ENCODE measurements around the gene SLC38A6.
A peak's percentile ranks its signal among the peaks of the same experiment; 100 is the strongest.

Gene SLC38A6

DNA sequence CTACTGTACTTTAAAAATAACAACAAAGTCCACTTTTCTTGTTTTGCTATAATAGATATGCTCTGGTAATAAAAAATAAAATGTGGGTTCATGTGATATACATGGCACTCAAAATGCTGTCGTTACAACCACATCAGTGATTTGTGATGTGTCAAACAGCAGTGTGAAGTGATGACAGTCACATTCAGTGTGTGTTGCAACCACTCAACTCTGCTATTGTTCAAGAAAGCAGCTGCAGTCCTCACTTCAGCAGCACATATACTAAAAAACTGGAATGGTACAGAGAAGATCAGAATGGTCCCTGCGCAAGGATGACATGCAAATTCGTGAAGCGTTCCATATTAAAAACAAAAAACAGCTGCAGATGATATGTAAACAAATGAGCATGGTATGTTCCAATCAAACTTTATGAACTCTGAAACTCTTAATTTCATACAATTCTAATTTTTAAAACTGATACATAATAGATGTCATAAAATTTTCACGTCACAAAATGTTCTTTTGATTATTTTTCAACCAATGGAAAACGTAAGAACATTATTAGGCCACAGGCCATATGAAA is 6.9 kb upstream of the SLC38A6 start:
- TF ChIP-seq, protein P1, sequence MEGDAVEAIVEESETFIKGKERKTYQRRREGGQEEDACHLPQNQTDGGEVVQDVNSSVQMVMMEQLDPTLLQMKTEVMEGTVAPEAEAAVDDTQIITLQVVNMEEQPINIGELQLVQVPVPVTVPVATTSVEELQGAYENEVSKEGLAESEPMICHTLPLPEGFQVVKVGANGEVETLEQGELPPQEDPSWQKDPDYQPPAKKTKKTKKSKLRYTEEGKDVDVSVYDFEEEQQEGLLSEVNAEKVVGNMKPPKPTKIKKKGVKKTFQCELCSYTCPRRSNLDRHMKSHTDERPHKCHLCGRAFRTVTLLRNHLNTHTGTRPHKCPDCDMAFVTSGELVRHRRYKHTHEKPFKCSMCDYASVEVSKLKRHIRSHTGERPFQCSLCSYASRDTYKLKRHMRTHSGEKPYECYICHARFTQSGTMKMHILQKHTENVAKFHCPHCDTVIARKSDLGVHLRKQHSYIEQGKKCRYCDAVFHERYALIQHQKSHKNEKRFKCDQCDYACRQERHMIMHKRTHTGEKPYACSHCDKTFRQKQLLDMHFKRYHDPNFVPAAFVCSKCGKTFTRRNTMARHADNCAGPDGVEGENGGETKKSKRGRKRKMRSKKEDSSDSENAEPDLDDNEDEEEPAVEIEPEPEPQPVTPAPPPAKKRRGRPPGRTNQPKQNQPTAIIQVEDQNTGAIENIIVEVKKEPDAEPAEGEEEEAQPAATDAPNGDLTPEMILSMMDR (IDR thresholded peaks at IDR 0.05; ENCODE audit: low read depth, low read length, missing control alignments), result no peak
- no peak overlapping the region for H3K4me3 ChIP-seq (replicated peaks; ENCODE audit: low read depth, low read length)
- DNase-seq (ENCODE audit: extremely low read depth, low read depth), result no peak

DNA sequence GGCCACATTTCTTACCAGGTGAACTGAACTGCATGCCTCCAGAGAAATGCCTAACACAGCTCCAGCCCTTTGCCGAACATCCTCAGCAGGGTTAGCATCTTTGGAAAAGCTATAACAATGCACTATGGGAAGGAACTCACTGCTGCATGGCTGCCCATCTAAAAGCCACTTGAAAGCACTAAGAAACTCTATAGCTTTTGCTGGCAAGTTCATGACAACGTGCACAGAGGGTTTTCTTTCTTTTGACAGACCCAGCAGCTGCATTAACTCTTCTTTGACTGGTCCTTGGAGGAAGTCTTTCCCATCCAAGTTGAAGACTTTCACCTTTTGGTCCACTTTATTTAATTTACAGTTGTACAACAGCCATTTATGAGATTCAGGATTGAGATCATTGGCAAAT is 5.5 kb upstream of the SLC38A6 start:
- no peak for DNase-seq (ENCODE audit: extremely low read depth, low read depth)
- H3K4me3 ChIP-seq (replicated peaks; ENCODE audit: low read depth, low read length), result no peak overlapping the region
- TF ChIP-seq, protein P1 (IDR thresholded peaks at IDR 0.05; ENCODE audit: low read depth, low read length, missing control alignments), result no peak

GRCh38 chr14:60977847-60978246 is 3.2 kb upstream of the SLC38A6 start:
- H3K4me3 ChIP-seq (replicated peaks; ENCODE audit: low read depth, low read length), result peak overlapping the region; percentile 80
- TF ChIP-seq, protein P1 (IDR thresholded peaks at IDR 0.05; ENCODE audit: low read depth, low read length, missing control alignments), result no peak
- no peak for DNase-seq (ENCODE audit: extremely low read depth, low read depth)

DNA sequence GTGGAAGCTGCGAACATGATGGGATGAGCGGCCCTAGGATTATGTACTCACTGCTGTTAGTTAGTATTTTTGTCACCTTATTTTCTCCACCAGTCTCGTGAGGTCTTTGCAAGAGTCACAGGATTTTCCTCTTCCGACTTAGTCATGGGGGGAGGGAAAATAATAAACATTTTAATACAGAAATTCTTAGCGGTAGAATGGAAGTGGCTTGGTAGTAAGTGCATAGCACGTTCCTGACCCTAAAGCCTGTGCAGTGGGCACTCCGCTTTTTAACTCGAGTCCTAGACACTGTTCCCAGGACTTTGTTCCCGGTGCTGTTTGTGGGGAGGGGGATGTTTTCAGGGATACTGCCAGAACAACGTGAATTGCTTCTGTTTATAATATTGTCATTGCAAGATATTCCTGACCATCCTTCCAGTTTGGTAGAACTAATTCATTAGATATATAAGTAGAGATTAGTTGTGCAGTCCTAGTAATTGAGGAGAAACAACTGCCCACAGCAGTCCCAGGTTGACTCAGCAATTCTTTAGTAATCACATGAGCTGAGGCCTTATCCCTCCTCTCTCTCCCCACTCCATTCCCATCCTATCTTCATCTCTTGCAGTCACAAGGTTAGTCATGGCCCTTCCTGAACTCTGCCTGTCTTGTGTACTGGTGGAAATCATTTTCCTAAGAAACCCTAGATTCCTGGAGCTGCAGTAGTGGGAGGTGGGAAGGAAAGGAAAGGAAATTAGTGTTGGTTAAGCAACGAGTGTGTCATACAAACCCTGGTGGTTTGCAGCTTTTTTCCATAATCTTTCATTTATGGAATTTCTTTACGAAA is 799 bp downstream of the SLC38A6 start:
- peak overlapping the region; percentile 80 for H3K4me3 ChIP-seq (replicated peaks; ENCODE audit: low read depth, low read length)
- no peak for DNase-seq (ENCODE audit: extremely low read depth, low read depth)
- TF ChIP-seq, protein P1 (IDR thresholded peaks at IDR 0.05; ENCODE audit: low read depth, low read length, missing control alignments), result no peak

DNA sequence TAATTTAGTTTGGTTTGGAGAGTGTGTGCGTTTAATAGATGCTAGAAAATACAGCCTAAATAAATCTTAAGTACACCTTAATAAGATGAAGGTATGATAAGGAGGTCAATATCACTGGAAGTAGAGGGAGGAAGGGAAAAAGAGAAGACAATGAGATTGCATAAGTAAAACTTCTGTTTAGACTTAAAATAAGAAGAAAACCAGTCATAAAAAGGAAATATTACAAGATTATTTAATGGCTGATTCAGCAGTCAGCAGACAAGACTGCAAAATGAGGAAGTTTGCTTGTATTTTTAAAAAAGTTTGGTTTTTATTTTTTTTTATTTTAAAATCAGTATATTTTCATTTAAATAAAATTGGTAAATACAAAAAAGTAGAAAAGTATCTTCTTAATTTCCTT is 3.2 kb downstream of the SLC38A6 start:
- TF ChIP-seq, protein P1 (IDR thresholded peaks at IDR 0.05; ENCODE audit: low read depth, low read length, missing control alignments), result no peak
- DNase-seq (ENCODE audit: extremely low read depth, low read depth), result no peak
- H3K4me3 ChIP-seq (replicated peaks; ENCODE audit: low read depth, low read length), result no peak overlapping the region

GRCh38 chr14:60986500-60986899 is 5.5 kb downstream of the SLC38A6 start:
- TF ChIP-seq, protein P1 (IDR thresholded peaks at IDR 0.05; ENCODE audit: low read depth, low read length, missing control alignments), result no peak
- H3K4me3 ChIP-seq (replicated peaks; ENCODE audit: low read depth, low read length), result no peak overlapping the region
- DNase-seq (ENCODE audit: extremely low read depth, low read depth), result no peak

Data from HFF-Myc (cell line).